Limb (tissue), 2 donors: ENCODE results near the gene ALAS1.
"Not testable (repeated sequence)": the region's sequence is repeated elsewhere in the genome, so short reads cannot be mapped to it uniquely, and the experiment has no call there.

Source experiments
- DNase-seq, 2 donors: peaks; one replicate each; pipeline ENCODE4 v3.0.0-alpha.2; 2016; ENCODE audit errors: extremely low spot score in 2 of 2

ALAS1 gene

DNA sequence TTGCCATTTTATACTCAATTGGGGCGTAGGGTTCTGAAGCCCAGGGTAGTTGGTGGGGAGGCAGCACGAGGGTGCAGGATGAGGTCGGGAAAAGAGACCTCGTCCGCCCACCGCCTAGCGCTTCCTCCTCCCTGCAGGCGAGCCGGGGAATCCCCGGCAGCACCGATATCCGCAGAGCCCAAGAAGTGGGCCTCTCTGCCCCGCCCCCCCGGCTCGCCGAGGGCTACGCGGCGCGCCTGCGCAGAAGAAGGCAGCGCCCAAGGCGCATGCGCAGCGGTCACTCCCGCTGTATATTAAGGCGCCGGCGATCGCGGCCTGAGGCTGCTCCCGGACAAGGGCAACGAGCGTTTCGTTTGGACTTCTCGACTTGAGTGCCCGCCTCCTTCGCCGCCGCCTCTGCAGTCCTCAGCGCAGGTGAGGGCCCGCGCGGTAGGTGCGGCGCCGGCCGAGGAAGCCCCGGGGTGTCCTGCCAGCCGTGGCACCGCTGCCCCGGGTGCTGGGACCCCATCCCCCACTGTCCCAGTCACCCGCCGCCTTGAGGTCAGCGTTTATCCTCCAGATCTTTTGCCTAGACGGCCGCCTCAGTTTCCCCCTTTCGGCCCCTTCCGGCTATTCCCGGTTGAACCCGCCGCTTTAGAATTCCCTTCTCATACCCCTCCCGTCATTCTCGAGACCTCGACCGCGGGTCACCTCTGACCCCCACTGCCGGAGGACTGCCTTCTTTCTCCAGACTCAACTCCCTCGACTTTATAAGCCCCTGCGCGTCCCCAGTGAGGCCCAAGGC, at the start of gene ALAS1:
Gene ALAS1, plus strand, starts transcription at position 319 of the 784 bp plus-strand sequence. CDS start 1,082 bp downstream, outside the sequence.
- DNase-seq: peak; percentile 93 to 96

DNA sequence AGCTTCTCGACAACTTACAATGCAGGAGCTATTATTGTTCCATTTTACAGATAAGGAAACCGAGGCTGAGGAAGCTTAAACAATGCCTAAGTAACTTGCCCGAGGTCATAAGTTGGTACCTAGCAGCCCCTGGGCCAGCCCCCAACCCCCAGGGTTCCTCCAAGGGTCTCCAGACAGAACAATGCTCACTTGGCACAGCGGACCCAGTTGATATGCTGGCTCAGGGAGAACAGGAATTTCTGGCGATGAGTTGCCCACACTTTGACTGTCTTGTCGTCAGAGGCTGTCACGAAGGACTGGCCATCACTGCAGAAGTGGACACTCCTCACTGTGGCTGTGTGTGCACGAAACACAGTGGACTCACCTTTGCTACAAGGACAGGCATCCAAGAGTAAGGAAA, 48.9 kb upstream of the ALAS1 start:
- no peak for DNase-seq

DNA sequence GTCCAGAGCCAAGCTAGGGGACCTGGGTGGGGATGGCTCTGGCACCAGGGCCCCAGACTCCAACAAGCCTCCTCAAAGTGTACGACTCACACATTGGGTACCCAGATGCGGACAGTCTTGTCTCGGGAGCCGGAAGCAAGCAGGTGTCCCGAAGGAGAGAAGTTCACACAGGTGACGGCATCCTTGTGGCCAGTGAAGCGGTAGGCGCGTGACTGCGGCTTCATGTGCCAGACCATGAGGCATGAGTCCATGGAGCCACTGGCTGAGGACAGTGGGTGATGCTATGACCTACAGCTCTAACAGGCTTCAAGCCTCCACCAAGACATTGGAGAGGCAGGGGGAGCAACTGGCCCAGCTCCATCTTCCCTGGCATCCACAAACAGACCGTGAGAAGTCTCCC, 48.2 kb upstream of the ALAS1 start:
- DNase-seq: no peak

DNA sequence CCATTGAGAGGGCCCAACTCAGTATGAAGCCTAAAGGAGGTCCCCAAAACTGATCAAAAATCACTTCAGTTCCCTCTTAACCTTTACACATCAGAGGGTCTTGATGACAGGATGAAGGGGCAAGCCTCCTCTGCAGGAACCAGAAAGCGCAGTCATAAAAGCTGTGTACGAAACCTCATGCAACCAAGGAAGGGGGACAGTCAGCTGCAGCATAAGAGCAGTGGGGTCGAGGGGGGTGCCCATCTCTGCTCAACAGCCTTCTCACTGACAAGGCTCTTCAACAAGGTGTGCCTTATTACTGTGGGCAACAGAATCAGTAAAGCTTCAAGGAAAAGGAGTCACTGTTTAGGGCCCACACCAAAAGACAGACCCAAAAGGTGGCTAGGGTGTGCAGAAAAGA, 47.6 kb upstream of the ALAS1 start:
- DNase-seq: no peak

DNA sequence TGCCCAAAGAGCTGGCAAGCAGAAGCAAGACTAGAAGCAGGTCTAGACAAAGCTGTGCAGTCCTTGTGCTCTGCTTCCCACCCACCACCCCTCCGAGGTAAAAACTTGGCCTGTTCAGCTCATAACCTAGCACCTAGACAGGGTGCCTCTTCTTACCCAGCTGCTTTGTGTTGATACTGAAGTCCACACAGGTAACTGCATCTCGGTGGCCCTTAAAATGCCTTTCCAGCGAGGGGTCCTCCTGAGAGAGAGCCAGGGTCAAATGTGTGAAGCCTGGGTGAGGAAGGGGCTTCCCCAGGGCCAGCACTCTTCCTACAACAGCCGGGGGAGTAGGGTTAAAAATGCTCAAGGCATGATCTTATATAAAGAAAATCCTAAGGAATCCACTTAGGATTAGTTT, 47.1 kb upstream of the ALAS1 start:
- no peak for DNase-seq

DNA sequence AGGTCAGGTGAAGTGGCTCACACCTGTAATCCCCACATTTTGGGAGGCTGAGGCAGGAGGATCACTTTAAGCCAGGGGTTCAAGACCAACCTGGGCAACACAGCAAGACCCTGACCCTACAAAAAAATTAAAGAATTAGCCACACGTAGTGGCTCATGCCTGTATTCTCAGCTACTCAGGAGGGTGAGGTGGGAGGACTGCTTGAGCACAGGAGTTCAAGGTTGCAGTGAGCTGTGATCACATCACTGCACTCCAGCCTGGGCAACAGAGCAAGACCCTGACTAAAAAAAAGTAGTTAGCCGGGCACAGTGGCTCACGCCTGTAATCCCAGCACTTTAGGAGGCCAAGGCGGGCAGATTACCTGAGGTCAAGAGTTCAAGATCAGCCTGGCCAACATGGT, 46.0 kb upstream of the ALAS1 start:
- not testable (repeated sequence) for DNase-seq

DNA sequence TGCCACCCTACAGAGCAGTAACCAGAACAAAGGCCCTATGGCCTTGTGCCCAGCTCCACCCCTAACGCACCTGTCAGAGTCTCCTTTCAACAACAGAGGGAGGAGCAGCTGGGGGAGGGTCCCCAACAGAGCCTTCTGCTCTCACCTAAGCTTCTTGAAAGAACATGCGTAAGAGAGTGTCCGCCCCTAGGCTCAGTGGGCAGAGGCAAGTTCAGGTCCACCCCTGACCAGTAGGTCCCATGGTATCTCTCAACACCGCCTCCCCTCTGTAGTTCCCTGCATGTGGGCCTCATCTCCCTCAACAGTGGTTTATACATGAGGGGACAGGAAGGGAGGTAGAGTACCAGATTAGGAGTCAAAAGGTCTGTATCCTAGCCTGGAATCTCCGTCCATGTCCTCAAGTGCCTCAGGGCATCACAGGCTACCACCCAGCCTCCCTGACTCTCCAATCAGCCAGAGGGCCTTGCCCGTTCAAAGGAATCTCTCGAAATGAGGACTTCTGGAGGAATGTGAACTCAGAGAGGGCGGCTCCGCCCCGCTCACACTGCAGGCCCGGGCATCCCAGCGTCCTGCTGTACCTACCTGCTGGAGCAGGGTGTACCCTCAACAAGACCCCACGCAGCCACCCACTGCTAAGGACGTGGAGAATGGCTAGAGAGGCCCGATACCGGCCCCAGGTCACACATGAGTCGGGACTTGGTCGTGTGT, 44.4 kb upstream of the ALAS1 start:
- DNase-seq: peak in 1 of 2 donors; percentile 41

DNA sequence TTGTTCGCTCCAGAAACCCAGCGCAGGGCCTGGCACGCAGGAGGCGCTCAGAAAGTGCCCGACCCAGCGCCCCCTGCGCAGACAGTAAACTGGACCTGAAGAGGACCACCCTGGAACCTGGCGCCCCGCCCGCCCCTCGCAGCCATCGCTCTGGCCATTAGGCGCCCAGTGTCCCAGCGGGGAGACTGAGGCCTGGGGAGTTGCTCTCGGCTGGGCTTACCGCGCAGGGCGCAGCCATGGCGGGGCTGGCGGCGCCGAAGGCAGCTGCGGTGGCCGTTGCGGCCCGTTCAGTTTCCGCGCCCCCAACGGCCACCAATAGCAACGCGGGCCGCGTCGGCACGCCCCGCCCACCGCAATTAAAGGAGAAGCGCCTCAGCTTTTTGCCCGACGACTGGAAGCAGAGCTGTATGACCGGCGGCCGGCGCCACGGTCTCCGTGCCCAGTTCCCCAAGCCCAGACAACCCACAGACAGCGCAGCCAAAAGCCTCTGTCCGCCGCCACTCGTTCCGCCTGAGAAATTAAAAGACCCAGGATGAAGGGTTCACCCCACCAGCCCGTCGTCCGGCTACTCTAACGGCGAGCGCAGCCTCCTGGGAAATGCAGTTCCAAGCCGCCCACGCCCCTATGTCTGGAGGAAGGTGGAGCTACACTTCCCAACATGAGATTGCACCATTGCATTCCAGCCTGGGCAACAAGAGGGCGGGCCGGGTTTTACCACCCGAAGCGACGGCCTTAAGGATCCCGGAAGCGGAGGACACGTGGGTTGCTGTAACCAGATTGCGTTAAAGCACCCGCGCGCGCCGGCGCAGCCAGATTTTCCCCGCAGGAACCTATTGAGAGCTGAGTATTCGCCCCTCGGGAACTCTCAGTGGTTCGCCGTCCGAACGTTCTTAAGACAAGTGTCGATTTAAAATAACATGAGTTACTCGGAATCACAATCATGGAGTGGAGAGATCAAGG, 43.5 kb upstream of the ALAS1 start, which contains the start of gene POC1A:
Gene POC1A, minus strand, starts transcription at position 289 of the 960 bp plus-strand sequence. Its CDS starts 51 bp downstream, at position 238.
- peak; percentile 93 to 95 for DNase-seq

DNA sequence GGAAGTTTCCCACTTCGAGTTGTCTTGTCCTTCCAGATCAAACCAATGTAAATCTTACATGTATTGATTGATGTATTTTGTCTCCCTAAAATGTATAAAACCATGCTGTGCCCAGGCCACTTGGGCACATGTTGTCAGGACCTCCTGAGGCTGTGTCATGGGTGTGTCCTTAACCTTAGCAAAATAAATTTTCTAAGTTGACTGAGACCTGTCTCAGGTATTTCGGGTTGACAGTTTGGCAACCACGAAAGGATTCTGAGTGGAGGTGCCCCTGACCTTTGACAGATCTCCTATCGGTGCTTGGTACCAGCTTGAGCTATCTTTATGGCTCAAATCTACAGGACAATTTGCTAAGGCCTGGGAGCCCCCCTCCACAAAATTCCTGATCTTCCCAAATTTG, 42.0 kb upstream of the ALAS1 start:
- no peak for DNase-seq

DNA sequence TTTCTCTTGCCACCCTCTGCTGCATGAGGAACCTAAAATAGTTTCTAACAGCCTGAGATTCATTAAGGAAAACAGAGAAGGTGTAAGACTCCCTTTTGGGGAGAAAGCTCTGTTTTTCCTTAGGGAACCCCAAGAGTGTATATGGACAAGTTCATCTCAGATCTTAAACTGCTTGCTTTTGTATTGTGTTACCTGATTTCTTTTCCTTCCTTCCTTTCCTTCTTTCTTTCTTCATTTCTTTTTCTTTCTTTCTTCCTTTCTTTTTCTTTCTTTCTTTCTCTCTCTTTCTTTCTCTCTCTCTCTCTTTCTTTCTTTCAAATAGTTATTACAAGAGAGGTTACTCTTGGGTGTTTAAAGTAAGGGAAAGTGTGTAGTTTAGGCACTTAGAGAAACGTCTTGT, 38.5 kb upstream of the ALAS1 start:
- DNase-seq: no peak

DNA sequence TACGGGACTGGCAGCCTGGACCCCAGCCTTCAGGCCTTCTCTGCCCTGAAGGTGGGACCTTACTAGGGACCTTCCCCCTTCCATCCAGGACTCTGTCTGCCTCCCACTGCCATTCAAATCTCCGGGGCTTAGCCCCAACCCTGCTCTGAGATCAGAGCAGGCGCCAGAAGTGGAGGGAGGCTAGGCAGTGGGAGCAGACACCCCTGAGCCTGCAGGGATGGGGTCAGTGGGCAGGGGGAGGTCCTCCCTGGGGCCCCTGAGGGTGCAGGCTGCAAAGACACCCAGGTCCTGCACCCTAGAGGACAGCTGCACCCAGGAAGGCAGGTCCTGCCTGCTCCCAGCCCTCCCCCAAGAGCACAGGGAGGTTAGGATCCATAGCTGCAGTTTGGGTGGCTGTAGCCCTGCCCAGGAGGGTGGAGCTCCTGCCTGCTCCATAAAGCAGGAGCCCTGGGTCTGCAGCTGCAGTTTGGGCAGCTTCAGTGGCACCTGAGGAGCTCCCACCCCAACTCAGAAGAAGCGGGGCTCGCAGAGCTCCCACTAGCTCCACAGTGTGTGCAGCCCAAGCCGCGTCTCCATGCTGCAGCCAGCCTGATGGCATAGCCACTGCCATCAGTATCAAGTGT, 35.6 kb upstream of the ALAS1 start:
- no peak for DNase-seq

DNA sequence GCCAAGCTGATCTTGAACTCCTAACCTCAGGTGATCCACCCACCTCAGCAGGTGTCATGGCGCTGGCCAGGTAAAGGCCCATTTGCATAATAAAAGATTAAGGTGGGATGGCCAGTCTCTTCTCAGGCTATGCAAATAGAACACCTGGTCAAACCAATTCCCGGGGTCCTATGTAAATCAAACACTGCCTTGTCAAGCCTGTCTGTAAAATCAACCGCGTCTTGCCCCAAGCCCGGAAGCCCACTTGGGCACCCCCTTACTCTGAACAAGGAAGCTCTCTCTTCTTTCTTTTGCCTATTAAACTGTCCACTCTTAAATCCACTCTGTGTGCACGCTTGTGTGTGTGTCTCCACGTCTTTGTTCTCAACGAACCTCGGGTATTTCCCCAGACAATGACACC, 30.7 kb upstream of the ALAS1 start:
- no peak for DNase-seq

DNA sequence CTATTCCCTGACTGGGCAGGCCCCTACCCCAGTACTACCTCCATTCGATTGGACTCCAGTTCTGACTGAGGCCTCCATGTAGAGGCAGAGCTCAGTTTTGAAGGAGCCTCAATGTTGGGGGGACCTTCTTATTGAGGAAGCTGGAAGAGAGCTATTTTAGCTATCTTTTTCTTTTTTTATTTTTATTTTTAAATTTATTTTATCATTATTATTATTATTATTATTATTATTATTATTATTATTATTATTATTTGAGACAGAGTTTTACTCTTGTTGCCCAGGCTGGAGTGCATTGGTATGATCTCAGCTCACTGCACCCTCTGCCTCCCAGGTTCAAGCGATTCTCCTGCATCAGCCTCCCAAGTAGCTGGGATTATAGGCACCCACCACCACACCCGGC, 27.7 kb upstream of the ALAS1 start:
- not testable (repeated sequence) for DNase-seq

DNA sequence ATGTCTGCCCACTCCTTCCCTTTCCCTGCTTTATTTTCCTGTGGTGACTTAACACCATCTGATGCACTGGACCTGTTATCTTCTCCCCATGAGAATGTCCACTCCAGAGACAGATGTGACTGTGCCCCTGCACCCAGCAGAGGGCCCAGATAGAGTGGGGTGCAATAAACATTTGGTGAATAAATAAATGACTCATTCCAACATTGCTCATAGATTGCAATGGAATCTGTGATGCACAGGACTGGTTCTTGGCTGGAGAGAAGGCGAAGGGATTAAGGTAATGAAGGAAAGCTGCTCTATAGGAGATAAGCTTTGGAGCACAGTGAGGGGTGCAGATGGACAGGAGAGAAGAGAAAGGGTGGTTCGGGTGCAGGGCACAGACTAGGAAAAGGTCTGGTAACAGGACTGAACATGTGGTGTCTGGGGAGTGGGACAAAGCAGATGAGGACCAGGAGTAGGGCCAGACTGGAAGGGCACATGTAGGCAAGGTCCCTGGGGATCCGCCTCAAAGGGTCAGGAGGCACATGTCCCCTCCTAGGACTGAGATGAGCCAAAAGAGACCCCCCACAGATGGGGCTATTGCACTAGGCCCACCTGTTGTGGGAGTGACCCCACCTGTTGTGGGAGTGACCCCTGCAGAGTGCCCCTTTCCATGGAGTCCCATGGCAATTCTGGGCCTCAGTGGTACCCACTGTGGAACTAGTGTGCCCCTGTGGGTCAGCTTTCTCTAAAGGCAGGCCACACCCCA, 26.3 kb upstream of the ALAS1 start:
- DNase-seq: no peak

DNA sequence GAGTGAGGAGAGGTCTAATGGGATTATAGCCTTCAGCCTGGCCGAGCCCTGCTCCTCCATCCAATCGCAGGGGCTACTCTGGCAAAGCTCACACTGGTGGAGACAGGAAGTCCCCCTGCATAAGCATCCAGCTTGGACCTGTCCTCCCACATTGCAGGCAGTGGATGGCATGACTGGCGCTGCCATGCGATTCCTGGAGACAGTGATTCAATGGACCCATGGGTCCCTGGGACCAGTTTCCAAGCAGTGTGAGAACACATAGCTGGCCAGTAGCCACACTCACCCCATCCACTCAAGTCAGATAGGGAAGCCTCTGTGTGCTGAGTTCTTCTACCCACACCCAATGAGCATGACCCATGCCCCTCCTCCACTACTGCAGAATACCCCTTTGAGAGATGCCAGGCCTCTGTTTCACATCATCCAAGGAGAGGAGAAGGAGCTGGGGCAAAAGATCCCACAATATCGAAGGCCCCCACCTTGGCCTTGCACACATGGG, 25.6 kb upstream of the ALAS1 start:
- DNase-seq: no peak

DNA sequence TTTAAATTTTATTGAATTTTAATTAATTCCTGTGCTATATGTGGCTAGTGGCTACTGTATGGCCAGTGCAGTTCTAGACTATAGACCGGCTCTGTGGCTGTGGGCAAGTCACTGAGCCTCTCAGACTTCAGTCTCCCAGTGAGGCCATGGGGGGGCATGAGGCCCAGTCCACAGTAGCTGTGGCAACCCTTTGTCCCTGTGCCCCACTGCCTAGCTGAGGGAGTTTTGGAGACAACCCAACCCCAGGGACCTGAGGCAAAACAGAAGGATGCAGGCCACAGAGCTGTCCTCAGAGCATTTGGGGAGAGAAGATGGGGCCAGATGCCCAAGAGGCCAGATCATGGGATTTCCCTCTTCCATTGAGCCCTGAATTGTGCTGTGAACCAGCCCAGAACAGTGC, 24.9 kb upstream of the ALAS1 start:
- no peak for DNase-seq

DNA sequence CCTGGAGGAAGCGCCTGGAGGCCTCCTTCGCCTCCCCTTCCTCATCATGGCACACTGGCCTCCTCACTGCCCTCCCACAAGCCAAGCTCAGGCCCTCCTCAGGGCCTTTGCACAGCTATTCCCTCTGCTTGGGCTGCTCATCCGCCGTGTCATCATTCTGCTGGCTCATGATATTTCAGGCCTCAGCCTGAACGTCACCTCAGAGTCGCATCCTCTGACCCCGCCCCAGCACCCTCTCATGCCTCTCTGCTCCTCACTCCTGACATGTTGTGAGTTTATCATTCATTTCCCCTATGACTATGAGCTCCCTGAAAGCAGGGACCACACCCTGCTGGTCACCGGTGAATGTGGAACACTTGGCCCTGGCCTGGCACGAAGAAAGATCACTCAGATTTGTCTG, 23.1 kb upstream of the ALAS1 start:
- DNase-seq: no peak

DNA sequence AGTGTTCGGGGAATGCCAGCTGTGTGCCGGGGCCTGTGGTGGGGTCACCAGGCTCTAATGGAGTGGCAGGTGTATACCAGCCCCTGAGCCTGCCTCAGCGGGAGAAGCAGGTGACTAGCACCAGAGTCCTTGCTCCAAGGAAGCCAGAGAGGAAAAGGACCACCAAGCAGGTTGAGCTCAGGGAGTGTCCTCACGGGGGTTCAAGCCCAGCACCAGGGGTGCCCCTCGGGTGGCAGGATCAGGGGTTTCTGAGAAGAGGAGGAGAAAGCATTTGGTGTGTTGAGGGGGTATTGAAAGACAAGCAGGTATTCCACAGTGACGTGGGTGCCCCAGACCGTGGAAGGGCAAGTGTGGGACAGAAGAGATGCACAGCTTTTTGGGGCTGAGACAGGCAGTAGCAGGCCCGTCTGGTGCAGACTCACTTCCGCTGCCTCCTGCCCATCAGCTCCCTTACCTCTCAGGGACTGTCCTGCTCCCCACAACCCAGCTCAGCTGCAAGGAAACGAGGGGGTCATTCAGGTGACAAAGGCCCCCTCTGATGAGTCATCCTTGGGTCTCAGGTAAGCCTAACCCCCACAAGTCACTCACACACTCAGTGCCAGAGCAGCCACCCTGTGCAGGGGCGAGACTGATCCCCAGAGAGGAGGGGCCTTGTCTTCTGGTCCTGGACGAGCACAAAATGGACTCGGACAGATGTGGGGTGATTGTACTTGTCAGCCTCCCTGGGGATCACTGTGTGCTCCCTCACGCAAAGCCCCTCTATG, 22.4 kb upstream of the ALAS1 start:
- DNase-seq: no peak

DNA sequence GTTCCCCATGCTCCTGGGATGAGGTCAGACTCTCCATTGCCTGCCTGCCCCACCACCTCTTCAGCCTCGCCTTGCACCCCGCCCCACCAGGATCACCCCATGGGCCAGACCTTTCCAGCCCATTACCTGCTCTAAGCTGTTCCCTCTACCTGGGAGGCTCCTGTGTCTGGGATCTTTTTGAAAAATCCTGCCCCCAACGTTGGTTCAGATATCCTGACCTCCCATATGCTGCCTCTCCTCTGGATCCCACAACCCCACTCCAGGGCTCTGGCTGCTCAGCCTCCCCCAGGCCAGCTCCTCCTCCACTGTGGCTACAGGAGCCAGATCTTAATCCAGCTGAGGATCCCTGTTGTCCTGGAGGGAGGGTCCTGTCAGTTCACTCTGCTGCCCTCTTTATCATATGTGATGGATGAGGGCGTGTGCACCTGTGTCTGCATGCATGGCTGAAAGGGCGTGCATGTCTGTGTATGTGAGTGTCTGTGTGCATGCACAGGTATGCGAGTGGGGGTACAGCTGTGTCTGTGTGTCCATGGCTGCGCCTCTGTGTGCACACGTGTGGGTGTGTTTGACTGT, 21.7 kb upstream of the ALAS1 start:
- DNase-seq: no peak
